ENCODE measurements around the gene HTT.
"Not testable (repeated sequence)": the region's sequence is repeated elsewhere in the genome, so short reads cannot be mapped to it uniquely, and the experiment has no call there.

Gene HTT

GRCh38 chr4:3145234-3145924 is 70.9 kb downstream of the HTT start:
- Histone ChIP-seq H3K4me3 (ENCODE audit: low read length) (no peak overlapping the region), H3K9me3 (ENCODE audit: control insufficient read depth, insufficient read depth, low read length) (no peaks in the 10 kb centered on the region), H3K79me2 (ENCODE audit: control insufficient read depth, low read length) (no peaks in the 10 kb centered on the region), H3K27me3 (ENCODE audit: control insufficient read depth, low read length) (no peaks in the 10 kb centered on the region), H3F3A (ENCODE audit: control insufficient read depth, insufficient read depth) (no peaks in the 10 kb centered on the region), H3K27ac (ENCODE audit: low read depth, low read length) (no peak overlapping the region), H3K4me2 (ENCODE audit: low read length) (no peak overlapping the region), H3K9me2 (replicated peaks; ENCODE audit: control insufficient read depth, low read length) (no peaks in the 10 kb centered on the region), H4K20me1 (ENCODE audit: control insufficient read depth, insufficient read depth, low read depth, low read length) (no peaks in the 10 kb centered on the region), H3K4me1 (ENCODE audit: control insufficient read depth, low read length) (no peaks in the 10 kb centered on the region), H3K36me3 (ENCODE audit: control insufficient read depth, low read length) (peaks cover 82% of the 10 kb centered on the region)
- TF ChIP-seq EZH2phosphoT487 (IDR thresholded peaks at IDR 0.05; ENCODE audit: borderline replicate concordance, low read length), result no peak

- Histone ChIP-seq H3F3A (ENCODE audit: control insufficient read depth, insufficient read depth) (no peaks in the 10 kb centered on the region), H3K9me3 (ENCODE audit: control insufficient read depth, insufficient read depth, low read length) (no peaks in the 10 kb centered on the region), H3K4me2 (ENCODE audit: low read length) (no peak overlapping the region), H3K27ac (ENCODE audit: low read depth, low read length) (no peak overlapping the region), H3K4me3 (ENCODE audit: low read length) (no peak overlapping the region), H4K20me1 (ENCODE audit: control insufficient read depth, insufficient read depth, low read depth, low read length) (no peaks in the 10 kb centered on the region), H3K9me2 (replicated peaks; ENCODE audit: control insufficient read depth, low read length) (no peaks in the 10 kb centered on the region), H3K4me1 (ENCODE audit: control insufficient read depth, low read length) (no peaks in the 10 kb centered on the region), H3K27me3 (ENCODE audit: control insufficient read depth, low read length) (no peaks in the 10 kb centered on the region), H3K79me2 (ENCODE audit: control insufficient read depth, low read length) (no peaks in the 10 kb centered on the region), H3K36me3 (ENCODE audit: control insufficient read depth, low read length) (peaks cover 81% of the 10 kb centered on the region)
- TF ChIP-seq, protein P1, sequence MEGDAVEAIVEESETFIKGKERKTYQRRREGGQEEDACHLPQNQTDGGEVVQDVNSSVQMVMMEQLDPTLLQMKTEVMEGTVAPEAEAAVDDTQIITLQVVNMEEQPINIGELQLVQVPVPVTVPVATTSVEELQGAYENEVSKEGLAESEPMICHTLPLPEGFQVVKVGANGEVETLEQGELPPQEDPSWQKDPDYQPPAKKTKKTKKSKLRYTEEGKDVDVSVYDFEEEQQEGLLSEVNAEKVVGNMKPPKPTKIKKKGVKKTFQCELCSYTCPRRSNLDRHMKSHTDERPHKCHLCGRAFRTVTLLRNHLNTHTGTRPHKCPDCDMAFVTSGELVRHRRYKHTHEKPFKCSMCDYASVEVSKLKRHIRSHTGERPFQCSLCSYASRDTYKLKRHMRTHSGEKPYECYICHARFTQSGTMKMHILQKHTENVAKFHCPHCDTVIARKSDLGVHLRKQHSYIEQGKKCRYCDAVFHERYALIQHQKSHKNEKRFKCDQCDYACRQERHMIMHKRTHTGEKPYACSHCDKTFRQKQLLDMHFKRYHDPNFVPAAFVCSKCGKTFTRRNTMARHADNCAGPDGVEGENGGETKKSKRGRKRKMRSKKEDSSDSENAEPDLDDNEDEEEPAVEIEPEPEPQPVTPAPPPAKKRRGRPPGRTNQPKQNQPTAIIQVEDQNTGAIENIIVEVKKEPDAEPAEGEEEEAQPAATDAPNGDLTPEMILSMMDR (IDR thresholded peaks at IDR 0.05; ENCODE audit: low read depth, low read length, poor library complexity, severe bottlenecking), result no peak
- TF ChIP-seq EZH2phosphoT487 (IDR thresholded peaks at IDR 0.05; ENCODE audit: borderline replicate concordance, low read length), result no peak
Observed at GRCh38 chr4:3148926-3149325, 74.4 kb downstream of the HTT start.

DNA sequence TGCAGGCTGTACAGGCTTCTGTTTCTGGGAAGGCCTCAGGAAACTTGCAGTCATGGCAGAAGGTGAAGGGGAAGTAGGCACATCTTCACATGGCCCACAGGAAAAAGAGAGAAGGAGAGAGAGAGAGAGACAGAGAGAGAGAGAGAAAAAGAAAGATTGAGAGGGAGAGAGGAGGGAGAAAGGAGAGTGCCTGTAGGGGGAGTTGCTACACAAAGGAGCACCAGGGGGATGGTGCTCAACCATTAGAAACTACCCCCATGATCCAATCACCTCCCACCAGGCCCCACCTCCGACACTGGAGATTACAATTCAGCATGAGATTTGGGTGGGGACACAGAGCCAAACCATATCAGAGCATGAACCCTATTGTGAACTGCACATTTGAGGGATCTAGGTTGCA is 76.8 kb downstream of the HTT start:
- H3K9me2 ChIP-seq (replicated peaks; ENCODE audit: control insufficient read depth, low read length); H3K4me3 ChIP-seq (ENCODE audit: low read length); H3K27me3 ChIP-seq (ENCODE audit: control insufficient read depth, low read length); H3K9me3 ChIP-seq (ENCODE audit: control insufficient read depth, insufficient read depth, low read length); H3K4me2 ChIP-seq (ENCODE audit: low read length); H3F3A ChIP-seq (ENCODE audit: control insufficient read depth, insufficient read depth); H4K20me1 ChIP-seq (ENCODE audit: control insufficient read depth, insufficient read depth, low read depth, low read length); H3K27ac ChIP-seq (ENCODE audit: low read depth, low read length); H3K79me2 ChIP-seq (ENCODE audit: control insufficient read depth, low read length); H3K4me1 ChIP-seq (ENCODE audit: control insufficient read depth, low read length): not testable (repeated sequence)
- H3K36me3 ChIP-seq (ENCODE audit: control insufficient read depth, low read length), result peaks cover 77% of the 10 kb centered on the region

DNA sequence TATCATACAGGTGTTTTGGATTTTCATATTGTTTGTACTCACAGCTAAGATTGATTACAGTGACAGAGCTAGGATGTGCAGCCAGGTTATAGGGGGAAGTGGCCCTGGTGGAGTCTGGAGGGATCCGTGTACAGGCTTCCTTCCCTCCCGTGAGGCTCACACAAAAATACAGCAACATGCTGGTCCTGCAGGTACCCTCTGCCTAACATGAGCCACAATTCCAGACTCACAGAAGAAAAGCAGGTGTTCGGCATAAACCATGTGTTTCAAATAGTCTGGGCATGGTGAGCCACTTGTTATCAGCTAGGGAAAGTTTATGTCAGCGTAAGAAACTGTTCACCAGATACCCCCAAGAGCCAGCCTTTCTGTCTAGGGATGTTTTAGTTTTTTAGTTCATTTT is 82.9 kb downstream of the HTT start:
- peaks cover 10% of the 10 kb centered on the region; the same call in 1 of the 2 replicates for H3K9me3 ChIP-seq (ENCODE audit: control insufficient read depth, insufficient read depth, low read length)
- H3K4me3 ChIP-seq (ENCODE audit: low read length), result no peak overlapping the region
- no peak overlapping the region for H3K27ac ChIP-seq (ENCODE audit: low read depth, low read length)
- peaks cover 10% of the 10 kb centered on the region for H3K79me2 ChIP-seq (ENCODE audit: control insufficient read depth, low read length)
- H3K36me3 ChIP-seq (ENCODE audit: control insufficient read depth, low read length), result peaks cover 85% of the 10 kb centered on the region
- no peaks in the 10 kb centered on the region for H3K27me3 ChIP-seq (ENCODE audit: control insufficient read depth, low read length)
- TF ChIP-seq, protein P1 (IDR thresholded peaks at IDR 0.05; ENCODE audit: low read depth, low read length, poor library complexity, severe bottlenecking), result no peak
- TF ChIP-seq EZH2phosphoT487 (IDR thresholded peaks at IDR 0.05; ENCODE audit: borderline replicate concordance, low read length), result no peak
- no peaks in the 10 kb centered on the region for H3K4me1 ChIP-seq (ENCODE audit: control insufficient read depth, low read length)
- no peak overlapping the region for H3K4me2 ChIP-seq (ENCODE audit: low read length)
- no peaks in the 10 kb centered on the region for H3F3A ChIP-seq (ENCODE audit: control insufficient read depth, insufficient read depth)
- no peaks in the 10 kb centered on the region for H4K20me1 ChIP-seq (ENCODE audit: control insufficient read depth, insufficient read depth, low read depth, low read length)
- no peaks in the 10 kb centered on the region for H3K9me2 ChIP-seq (replicated peaks; ENCODE audit: control insufficient read depth, low read length)
